HG02943 (cell line): ENCODE results near the gene OR5K3.

Experiments used
- ATAC-seq: cut with Tn5 transposase; IDR thresholded peaks from one replicate; pipeline ENCODE4 v1.9.1; 2021; ENCODE audit warnings: mild to moderate bottlenecking, low read depth, moderate library complexity; ENCODE audit not compliant: unreplicated experiment

Gene OR5K3

DNA sequence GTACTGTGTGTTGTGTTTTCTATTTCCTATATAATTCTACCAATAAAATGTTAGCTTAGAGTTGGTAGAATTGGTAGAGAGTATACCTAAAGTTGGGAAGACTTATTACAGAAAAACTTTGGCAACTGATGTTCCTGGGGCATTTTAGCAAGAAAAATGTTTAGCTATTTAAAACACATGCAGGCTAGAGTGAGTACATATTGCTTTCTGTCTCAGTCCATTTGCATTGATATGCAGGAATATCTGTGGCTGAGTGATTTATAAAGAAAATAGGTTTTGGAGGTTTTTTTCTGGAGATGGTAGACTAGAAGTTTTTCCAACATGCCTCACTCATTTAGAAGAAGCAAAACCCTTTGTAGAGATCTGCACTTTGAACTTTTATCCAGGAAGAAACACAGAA lies 42.1 kb downstream of the OR5K3 start:
- ATAC-seq = no peak

DNA sequence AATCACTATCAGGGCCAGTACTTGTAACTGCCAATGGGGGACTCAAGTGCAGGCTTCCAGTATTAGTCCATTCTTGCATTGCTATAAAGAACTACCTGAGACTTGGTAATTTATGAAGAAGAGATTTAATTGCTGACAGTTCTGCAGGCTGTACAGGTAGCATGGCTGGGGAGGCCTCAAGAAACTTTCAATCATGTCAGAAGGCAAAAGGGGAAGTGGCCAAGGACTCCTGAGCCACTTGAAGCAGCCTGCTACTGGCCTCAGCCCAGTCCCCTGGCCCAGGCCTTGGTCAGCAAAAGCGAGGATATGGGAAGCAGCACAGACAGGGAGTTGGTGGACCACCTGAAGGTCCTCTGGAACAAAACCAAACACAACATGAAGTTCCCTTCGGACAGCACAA lies 43.3 kb downstream of the OR5K3 start:
- no peak for ATAC-seq

DNA sequence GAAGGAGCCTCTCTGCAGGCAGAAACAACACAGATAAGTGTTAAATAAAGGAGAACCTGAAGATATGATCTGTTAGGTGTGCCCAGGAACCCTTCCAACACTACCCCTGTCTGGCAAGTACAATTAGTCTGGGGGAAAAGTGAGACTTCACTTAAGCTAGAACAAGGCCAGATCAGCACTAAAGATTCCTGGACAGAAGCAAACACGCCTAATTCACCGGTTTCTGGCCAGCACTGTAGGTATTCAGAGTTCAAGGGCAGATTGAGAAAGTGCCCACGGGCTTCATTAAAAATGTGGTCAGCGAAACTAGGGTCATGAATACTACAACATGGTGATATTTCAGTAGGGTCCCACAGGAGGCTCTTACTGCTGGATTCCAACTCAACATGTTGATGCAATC lies 43.9 kb downstream of the OR5K3 start:
- no peak for ATAC-seq

DNA sequence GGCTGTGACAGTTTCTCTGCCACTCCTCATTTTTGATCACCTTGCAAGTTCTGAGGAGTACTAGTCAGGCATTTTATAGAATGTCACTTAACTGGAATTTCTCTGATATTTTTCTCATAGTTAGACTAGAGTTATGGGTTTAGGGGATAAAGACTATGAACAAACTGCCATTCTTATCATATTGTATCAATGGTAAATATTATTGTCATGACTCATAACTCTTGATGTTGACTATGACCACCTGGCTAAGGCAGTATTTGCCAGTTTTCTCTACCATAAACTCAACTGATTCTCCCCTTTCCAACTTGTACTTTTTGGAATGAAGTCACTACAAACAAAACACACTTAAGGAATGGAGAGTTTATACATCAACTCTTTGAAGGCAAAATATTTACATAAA lies 49.8 kb downstream of the OR5K3 start:
- ATAC-seq = no peak
